SK-N-SH (cell line): ENCODE results near the gene C16orf92. TPM values are rescaled to one million over a fixed set of nuclear protein-coding genes. Genes with fewer than 3 reads are reported as not detected.

ENCODE experiments used
- CTCF ChIA-PET: fragments of 300-600, 350-600 bp; formaldehyde crosslinking; extraction: SDS; loops from one replicate; lab custom pipeline; 2021; lab: Yijun Ruan, JAX
- POLR2A ChIA-PET: fragments of 350-600 bp; sonication (Branson Sonifier 250); formaldehyde crosslinking; extraction: SDS; loops from one replicate; lab custom pipeline; 2020; ENCODE audit warnings: antibody characterized with exemption, inconsistent platforms; lab: Yijun Ruan, JAX
- DNase-seq: peaks from one replicate; pipeline ENCODE4 v3.0.0; 2012
- H2AFZ ChIP-seq: fragments of 200-600 bp; sonication (generic); 2 replicates; pipeline ENCODE4 v1.8.1; 2016; ENCODE audit warnings: antibody characterized with exemption, mild to moderate bottlenecking, low read depth
- H3F3A ChIP-seq: fragments of 200-600 bp; sonication (generic); replicated peaks from 2 replicates; pipeline ENCODE3; 2016; ENCODE audit warnings: antibody characterized with exemption, mild to moderate bottlenecking; ENCODE audit not compliant: insufficient read depth
- H3K27ac ChIP-seq, 2 experiments: fragments of 200-500 bp in 1 of 2; fragments of 200-600 bp in 1 of 2; sonication (Bioruptor generic) in 1 of 2; sonication (generic), shearing (Covaris generic) in 1 of 2; 2 replicates each; pipeline versions ENCODE4 v1.5.1 to v1.6.1; 2014 to 2016; ENCODE audit warnings: low read depth in 2 of 2, inconsistent platforms in 1 of 2, low read length in 1 of 2, mild to moderate bottlenecking in 1 of 2, mixed read lengths in 1 of 2
- H3K27me3 ChIP-seq: fragments of 200-600 bp; sonication (generic), shearing (Covaris generic); 2 replicates; pipeline ENCODE4 v1.6.1; 2016; ENCODE audit warnings: mixed run types; ENCODE audit not compliant: insufficient read depth
- H3K36me3 ChIP-seq, 2 experiments: fragments of 200-500 bp in 1 of 2; fragments of 200-600 bp in 1 of 2; sonication (Bioruptor generic) in 1 of 2; sonication (generic) in 1 of 2; replicated peaks in 1 of 2; 2 replicates each; pipeline versions ENCODE3 to v1.5.1; 2014 to 2016; ENCODE audit warnings: low read length in 1 of 2, mild to moderate bottlenecking in 1 of 2; ENCODE audit not compliant: insufficient read depth in 2 of 2, control insufficient read depth in 1 of 2
- H3K4me1 ChIP-seq, 2 experiments: fragments of 200-500 bp in 1 of 2; fragments of 200-600 bp in 1 of 2; sonication (Bioruptor generic) in 1 of 2; sonication (generic), shearing (Covaris generic) in 1 of 2; 2 replicates each; pipeline versions ENCODE4 v1.5.1 to v1.6.1; 2014 to 2016; ENCODE audit warnings: low read depth in 1 of 2, low read length in 1 of 2, mixed run types in 1 of 2; ENCODE audit not compliant: insufficient read depth in 2 of 2, control insufficient read depth in 1 of 2
- H3K4me2 ChIP-seq: fragments of 200-600 bp; sonication (generic), shearing (Covaris generic); 2 replicates; pipeline ENCODE4 v1.6.1; 2017; ENCODE audit warnings: mixed run types
- H3K4me3 ChIP-seq, 2 experiments: fragments of 200-500 bp in 1 of 2; fragments of 200-600 bp in 1 of 2; sonication (Bioruptor generic) in 1 of 2; sonication (generic), shearing (Covaris generic) in 1 of 2; 2 replicates each; pipeline versions ENCODE4 v1.5.1 to v1.8.1; 2014 to 2016; ENCODE audit warnings: low read depth in 2 of 2, inconsistent platforms in 1 of 2, low read length in 1 of 2, mild to moderate bottlenecking in 1 of 2, mixed read lengths in 1 of 2, moderate library complexity in 1 of 2
- H3K79me2 ChIP-seq: fragments of 200-600 bp; sonication (generic); 2 replicates; pipeline ENCODE4 v1.8.1; 2017; ENCODE audit warnings: mild to moderate bottlenecking; ENCODE audit not compliant: insufficient read depth
- H3K9ac ChIP-seq: fragments of 200-600 bp; sonication (generic); 2 replicates; pipeline ENCODE4 v1.6.1; 2017; ENCODE audit warnings: mixed run types
- H3K9me2 ChIP-seq: fragments of 200-600 bp; sonication (generic); 2 replicates; pipeline ENCODE4 v1.6.1; 2017; ENCODE audit warnings: mixed run types
- H3K9me3 ChIP-seq: fragments of 200-600 bp; sonication (generic); 2 replicates; pipeline ENCODE4 v1.6.1; 2017; ENCODE audit warnings: mixed run types, mild to moderate bottlenecking, moderate library complexity
- H4K20me1 ChIP-seq: fragments of 200-600 bp; sonication (generic); 2 replicates; pipeline ENCODE4 v1.6.1; 2017; ENCODE audit warnings: mild to moderate bottlenecking, mixed run types; ENCODE audit not compliant: insufficient read depth
- CHD2 ChIP-seq: fragments of 150-350 bp; IDR thresholded peaks from 2 replicates; pipeline ENCODE4 v1.6.1; 2018; ENCODE audit warnings: low read length; ENCODE audit not compliant: partially characterized antibody
- CTCF ChIP-seq: fragments of 200-600 bp; sonication (generic); IDR thresholded peaks from 2 replicates; pipeline ENCODE4 v1.6.1; 2017; ENCODE audit warnings: antibody characterized with exemption, mild to moderate bottlenecking, moderate library complexity
- ELF1 ChIP-seq: IDR thresholded peaks from 2 replicates; pipeline ENCODE4 v1.4.0; 2012
- EP300 ChIP-seq, 2 experiments: IDR thresholded peaks; 2 replicates each; pipeline versions ENCODE4 v1.4.0 to v1.6.1; 2012; ENCODE audit warnings: borderline replicate concordance in 1 of 2, low read depth in 1 of 2, low read length in 1 of 2
- FOXJ3 ChIP-seq: sonication (generic); formaldehyde crosslinking; IDR thresholded peaks from 2 replicates; pipeline ENCODE4 v1.5.1; 2020; ENCODE audit warnings: mild to moderate bottlenecking, missing genetic modification reagents
- GABPA ChIP-seq: IDR thresholded peaks from 2 replicates; pipeline ENCODE4 v1.4.0; 2012; ENCODE audit warnings: low read depth, mild to moderate bottlenecking
- GATA2 ChIP-seq: sonication (generic); formaldehyde crosslinking; IDR thresholded peaks from 2 replicates; pipeline ENCODE4 v1.5.0; 2020; ENCODE audit warnings: mild to moderate bottlenecking, missing genetic modification reagents
- JUND ChIP-seq: IDR thresholded peaks from 2 replicates; pipeline ENCODE4 v1.4.0; 2012
- MEF2A ChIP-seq: IDR thresholded peaks from 2 replicates; pipeline ENCODE4 v1.4.0; 2012; ENCODE audit warnings: low read depth, borderline replicate concordance
- NFIC ChIP-seq: IDR thresholded peaks from 2 replicates; pipeline ENCODE4 v1.4.0; 2012; ENCODE audit warnings: borderline replicate concordance
- NRF1 ChIP-seq: IDR thresholded peaks from 2 replicates; pipeline ENCODE4 v1.6.1; 2012; ENCODE audit warnings: low read depth, mild to moderate bottlenecking, low read length
- PBX3 ChIP-seq: IDR thresholded peaks from 2 replicates; pipeline ENCODE4; 2012
- RFX5 ChIP-seq: IDR thresholded peaks from 2 replicates; pipeline ENCODE4 v1.6.1; 2012; ENCODE audit warnings: mild to moderate bottlenecking, improper control_type of control experiment, low read length
- USF2 ChIP-seq: fragments of 150-350 bp; IDR thresholded peaks from 2 replicates; pipeline ENCODE4 v1.6.1; 2017; ENCODE audit warnings: antibody characterized with exemption, low read length, low read depth, borderline replicate concordance
- YY1 ChIP-seq: IDR thresholded peaks from 2 replicates; pipeline ENCODE4 v1.4.0; 2012; ENCODE audit warnings: low read depth, mild to moderate bottlenecking
- ZBTB33 ChIP-seq: IDR thresholded peaks from 2 replicates; pipeline ENCODE4 v1.4.0; 2012; ENCODE audit warnings: low read depth, borderline replicate concordance
- WGBS: methylation state at CpG from one replicate; pipeline ENCODE4 v1.1.6; 2017; ENCODE audit warnings: low lambda C conversion rate; 5-methylcytosine and 5-hydroxymethylcytosine counted together
- polyA plus RNA-seq, 3 experiments: library from polyadenylated mRNA; depleted of rRNA; stranded (reverse); fragments of >200 nt; gene quantifications; 2 replicates each; pipeline ENCODE4 v1.2.3, GENCODE V29; 2012

The C16orf92 gene
- polyA plus RNA-seq, 1 of the 3 experiments (the other 2 are of a cell fraction) = not detected

- H3F3A ChIP-seq = no peaks in the 10 kb centered on the region
- no peak for DNase-seq
- H3K9ac ChIP-seq = no peak overlapping the region
- TF ChIP-seq ELF1 (no peak), RFX5 (no peak), CTCF (no peak), PBX3 (no peak), NRF1 (no peak), CHD2 (no peak), MEF2A (no peak), ZBTB33 (no peak), YY1 (no peak), JUND (no peak), GATA2 (CRISPR knock-in tag) (no peak), EP300 (IDR thresholded peaks at IDR 0.05; ENCODE audit: borderline replicate concordance in 1 of 2, low read depth in 1 of 2, low read length in 1 of 2) (no peak), FOXJ3 (no peak), USF2 (no peak), GABPA (no peak), NFIC (no peak)
- TF ChIP-seq, all 33 proteins: peak for 0
- Histone ChIP-seq H3K4me3 (no peak overlapping the region), H2AFZ (no peak overlapping the region), H3K9me2 (no peaks in the 10 kb centered on the region), H4K20me1 (no peaks in the 10 kb centered on the region), H3K27ac (no peak overlapping the region), H3K27me3 (no peaks in the 10 kb centered on the region), H3K79me2 (no peaks in the 10 kb centered on the region), H3K9me3 (no peaks in the 10 kb centered on the region), H3K36me3 (peaks cover 40 to 97% of the 10 kb centered on the region in 2 experiments), H3K4me1 (no peaks in the 10 kb centered on the region), H3K4me2 (no peak overlapping the region)
- ChIA-PET POLR2A (no interaction called here), CTCF (no interaction called here)
- 89% methylated on average over 5 of the region's 6 CpGs for WGBS
These were observed 38.7 kb upstream of the C16orf92 start for GRCh38 chr16:29984137-29984763.
